Natural killer cell (primary cell): ENCODE results near the gene ASB3. TPM values are rescaled to one million over a fixed set of nuclear protein-coding genes. Genes with fewer than 3 reads are reported as not detected.
A peak's percentile ranks its signal among the peaks of the same experiment; 100 is the strongest.

Experiments used
- ATAC-seq, 3 donors: fragments of 150-1000 bp in 2 of 3; fragments of 200-7000 bp in 1 of 3; cut with Tn5 transposase; 1 replicate in 1 of 3; 2 replicates in 2 of 3; pipeline ENCODE4 v1.10.0; 2021; ENCODE audit warnings: mild to moderate bottlenecking in 2 of 3, moderate library complexity in 2 of 3
- DNase-seq, 2 donors: peaks; one replicate each; pipeline versions ENCODE4 v3.0.0 to v3.0.0-alpha.2; 2013 to 2021; ENCODE audit warnings: mixed read lengths in 1 of 2
- H3K27ac ChIP-seq: one replicate; pipeline ENCODE4 v1.5.1; 2013; ENCODE audit warnings: mild to moderate bottlenecking, low read length
- H3K27me3 ChIP-seq: one replicate; pipeline ENCODE4 v1.6.1; 2013; ENCODE audit warnings: low read length; ENCODE audit not compliant: control insufficient read depth, insufficient read depth
- H3K36me3 ChIP-seq: one replicate; pipeline ENCODE4 v1.6.1; 2013; ENCODE audit warnings: low read length; ENCODE audit not compliant: control insufficient read depth, insufficient read depth
- H3K4me1 ChIP-seq: one replicate; pipeline ENCODE4 v1.6.1; 2013; ENCODE audit warnings: low read length; ENCODE audit not compliant: control insufficient read depth, insufficient read depth
- H3K4me3 ChIP-seq: one replicate; pipeline ENCODE4 v1.5.1; 2013; ENCODE audit warnings: low read length
- H3K9me3 ChIP-seq: one replicate; pipeline ENCODE4 v1.6.1; 2013; ENCODE audit warnings: low read length; ENCODE audit not compliant: control insufficient read depth, insufficient read depth
- H3K27ac Mint-ChIP-seq, 2 donors: one replicate each; pipeline ENCODE4 v1.8.0; 2022; ENCODE audit warnings: mild to moderate bottlenecking in 2 of 2, mixed read lengths in 2 of 2, moderate library complexity in 1 of 2
- H3K27me3 Mint-ChIP-seq, 2 donors: one replicate each; pipeline ENCODE4 v1.8.0; 2022; ENCODE audit warnings: low read depth in 2 of 2, mixed read lengths in 2 of 2
- H3K36me3 Mint-ChIP-seq: one replicate; pipeline ENCODE4 v1.8.0; 2022; ENCODE audit warnings: mixed read lengths
- H3K4me1 Mint-ChIP-seq, 2 donors: one replicate each; pipeline ENCODE4 v1.8.0; 2022; ENCODE audit warnings: mixed read lengths in 2 of 2
- H3K4me3 Mint-ChIP-seq: one replicate; pipeline ENCODE4 v1.8.0; 2022; ENCODE audit warnings: mild to moderate bottlenecking, moderate library complexity, mixed read lengths
- H3K9me3 Mint-ChIP-seq, 2 donors: one replicate each; pipeline ENCODE4 v1.8.0; 2022; ENCODE audit warnings: mixed read lengths in 2 of 2
- WGBS: methylation state at CpG from one replicate; pipeline ENCODE4 v1.1.7; 2013; ENCODE audit warnings: missing lambda C conversion rate; ENCODE audit not compliant: insufficient coverage; 5-methylcytosine and 5-hydroxymethylcytosine counted together
- intact Hi-C: fragments of 100-400 bp; cut with micrococcal nuclease; formaldehyde crosslinking; loops from one replicate; pipeline ENCODE4 v1.14.2; 2022
- total RNA-seq, 4 donors: library from RNA; stranded (reverse); fragments of 120-200 nt in 1 of 4; gene quantifications; one replicate each; pipeline versions ENCODE4 v1.2.3 to v1.2.4, GENCODE V29; 2013 to 2022
- TF ChIP-seq, protein P1 (sequence below): fragments of 200-600 bp; IDR thresholded peaks from one replicate; pipeline ENCODE4 v1.8.0; 2022; ENCODE audit warnings: antibody characterized with exemption

Gene ASB3
- total RNA-seq, 3 donors from 2014 or later (not counting 1 experiment from before 2014, with no cell fraction given), result 27.9 to 37.0 (median 29.6) TPM

DNA sequence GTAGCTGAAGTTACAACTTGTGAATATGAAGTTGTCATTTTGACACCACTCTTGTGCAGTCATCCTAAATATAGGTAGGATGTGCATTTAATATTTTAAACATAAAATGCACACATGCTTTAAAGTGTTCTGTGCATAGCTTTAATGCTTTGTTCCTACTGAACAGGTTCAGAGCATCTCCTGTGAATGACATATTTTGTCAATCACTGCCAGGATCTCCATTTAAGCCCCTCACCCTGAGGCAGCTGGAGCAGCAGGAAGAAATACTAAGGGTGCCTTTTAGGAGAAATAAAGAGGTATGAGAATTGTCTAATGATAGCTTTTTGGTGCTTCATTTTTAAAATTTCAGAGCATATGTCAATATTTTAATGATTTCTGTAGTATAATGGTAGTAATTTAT is 14.8 kb upstream of the ASB3 start:
- H3K36me3 Mint-ChIP-seq, result peaks cover 12% of the 10 kb centered on the region
- no peak overlapping the region for H3K27ac Mint-ChIP-seq
- no peaks in the 10 kb centered on the region for H3K27me3 Mint-ChIP-seq
- H3K4me1 ChIP-seq, result no peaks in the 10 kb centered on the region
- H3K9me3 Mint-ChIP-seq, result no peaks in the 10 kb centered on the region
- no peak for ATAC-seq
- no peaks in the 10 kb centered on the region for H3K27me3 ChIP-seq
- intact Hi-C loops, result no loop called here
- H3K9me3 ChIP-seq, result no peaks in the 10 kb centered on the region
- H3K36me3 ChIP-seq, result peaks cover 73% of the 10 kb centered on the region
- no peak overlapping the region for H3K4me3 ChIP-seq
- no peak overlapping the region for H3K27ac ChIP-seq
- H3K4me1 Mint-ChIP-seq, result no peaks in the 10 kb centered on the region
- H3K4me3 Mint-ChIP-seq, result no peak overlapping the region
- TF ChIP-seq, protein P1, sequence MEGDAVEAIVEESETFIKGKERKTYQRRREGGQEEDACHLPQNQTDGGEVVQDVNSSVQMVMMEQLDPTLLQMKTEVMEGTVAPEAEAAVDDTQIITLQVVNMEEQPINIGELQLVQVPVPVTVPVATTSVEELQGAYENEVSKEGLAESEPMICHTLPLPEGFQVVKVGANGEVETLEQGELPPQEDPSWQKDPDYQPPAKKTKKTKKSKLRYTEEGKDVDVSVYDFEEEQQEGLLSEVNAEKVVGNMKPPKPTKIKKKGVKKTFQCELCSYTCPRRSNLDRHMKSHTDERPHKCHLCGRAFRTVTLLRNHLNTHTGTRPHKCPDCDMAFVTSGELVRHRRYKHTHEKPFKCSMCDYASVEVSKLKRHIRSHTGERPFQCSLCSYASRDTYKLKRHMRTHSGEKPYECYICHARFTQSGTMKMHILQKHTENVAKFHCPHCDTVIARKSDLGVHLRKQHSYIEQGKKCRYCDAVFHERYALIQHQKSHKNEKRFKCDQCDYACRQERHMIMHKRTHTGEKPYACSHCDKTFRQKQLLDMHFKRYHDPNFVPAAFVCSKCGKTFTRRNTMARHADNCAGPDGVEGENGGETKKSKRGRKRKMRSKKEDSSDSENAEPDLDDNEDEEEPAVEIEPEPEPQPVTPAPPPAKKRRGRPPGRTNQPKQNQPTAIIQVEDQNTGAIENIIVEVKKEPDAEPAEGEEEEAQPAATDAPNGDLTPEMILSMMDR, result no peak
- DNase-seq, result no peak

DNA sequence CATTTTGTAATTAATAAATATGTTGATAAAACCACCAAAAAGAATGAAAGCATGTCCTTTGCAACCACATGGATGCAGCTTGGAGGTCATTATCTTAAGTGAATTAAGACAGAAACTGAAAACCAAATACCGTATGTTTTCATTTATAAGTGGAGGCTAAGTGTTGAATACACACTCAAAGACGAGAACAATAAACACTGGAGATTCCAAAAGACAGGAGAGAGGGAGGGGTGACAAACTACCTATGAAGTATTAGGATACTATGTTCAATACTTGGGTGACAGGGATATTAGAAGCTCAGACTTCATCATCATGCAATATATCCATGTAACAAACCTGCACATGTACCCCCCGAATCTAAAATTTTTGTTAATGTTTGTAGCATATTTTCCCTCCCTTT is 7.1 kb upstream of the ASB3 start:
- H3K4me3 Mint-ChIP-seq, result no peak overlapping the region
- intact Hi-C loops, result no loop called here
- 100% methylated on average over 2 of the region's 3 CpGs for WGBS

DNA sequence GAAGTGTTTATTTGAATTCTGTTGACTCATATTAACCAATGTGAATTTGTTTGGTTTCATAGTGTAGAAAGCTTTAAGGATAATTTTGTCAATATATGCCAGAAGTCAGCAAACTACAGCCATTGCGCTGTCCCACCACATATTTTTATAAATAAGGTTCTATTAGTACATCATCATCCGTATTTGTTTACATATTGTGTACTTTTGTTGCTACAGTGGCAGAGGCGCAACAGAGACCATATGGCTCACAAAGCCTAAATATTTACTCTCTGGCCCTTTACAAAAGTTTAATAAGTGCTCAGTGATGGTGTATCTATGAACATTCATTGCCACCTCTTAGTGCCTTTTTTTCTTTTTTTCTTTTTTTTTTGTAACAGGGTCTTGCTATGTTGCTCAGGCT is 6.5 kb upstream of the ASB3 start:
- 100% methylated on average over 1 of the region's 3 CpGs for WGBS
- no peaks in the 10 kb centered on the region for H3K27me3 ChIP-seq
- no peak overlapping the region for H3K4me3 ChIP-seq
- H3K27me3 Mint-ChIP-seq, result no peaks in the 10 kb centered on the region
- no peak overlapping the region for H3K27ac Mint-ChIP-seq
- H3K4me3 Mint-ChIP-seq, result no peak overlapping the region
- H3K27ac ChIP-seq, result no peak overlapping the region
- DNase-seq (no peak), ATAC-seq (no peak)
- H3K9me3 Mint-ChIP-seq, result no peaks in the 10 kb centered on the region
- H3K4me1 ChIP-seq, result peaks cover 3% of the 10 kb centered on the region
- peaks cover 3 to 4% of the 10 kb centered on the region in 2 donors for H3K4me1 Mint-ChIP-seq
- no peaks in the 10 kb centered on the region for H3K9me3 ChIP-seq
- TF ChIP-seq, protein P1, result no peak
- peaks cover 26% of the 10 kb centered on the region for H3K36me3 ChIP-seq
- no peaks in the 10 kb centered on the region for H3K36me3 Mint-ChIP-seq
- intact Hi-C loops, result no loop called here

More for the DNA sequence above, 7.1 kb upstream of the ASB3 start:
- Histone ChIP-seq H3K4me3 (no peak overlapping the region), H3K9me3 (no peaks in the 10 kb centered on the region), H3K27me3 (no peaks in the 10 kb centered on the region), H3K36me3 (peaks cover 29% of the 10 kb centered on the region), H3K4me1 (no peaks in the 10 kb centered on the region), H3K27ac (no peak overlapping the region)
- Mint-ChIP-seq H3K36me3 (no peaks in the 10 kb centered on the region), H3K27me3 (no peaks in the 10 kb centered on the region), H3K9me3 (no peaks in the 10 kb centered on the region), H3K27ac (no peak overlapping the region), H3K4me1 (no peaks in the 10 kb centered on the region)
- TF ChIP-seq, protein P1, result no peak
- DNase-seq (no peak), ATAC-seq (no peak)

DNA sequence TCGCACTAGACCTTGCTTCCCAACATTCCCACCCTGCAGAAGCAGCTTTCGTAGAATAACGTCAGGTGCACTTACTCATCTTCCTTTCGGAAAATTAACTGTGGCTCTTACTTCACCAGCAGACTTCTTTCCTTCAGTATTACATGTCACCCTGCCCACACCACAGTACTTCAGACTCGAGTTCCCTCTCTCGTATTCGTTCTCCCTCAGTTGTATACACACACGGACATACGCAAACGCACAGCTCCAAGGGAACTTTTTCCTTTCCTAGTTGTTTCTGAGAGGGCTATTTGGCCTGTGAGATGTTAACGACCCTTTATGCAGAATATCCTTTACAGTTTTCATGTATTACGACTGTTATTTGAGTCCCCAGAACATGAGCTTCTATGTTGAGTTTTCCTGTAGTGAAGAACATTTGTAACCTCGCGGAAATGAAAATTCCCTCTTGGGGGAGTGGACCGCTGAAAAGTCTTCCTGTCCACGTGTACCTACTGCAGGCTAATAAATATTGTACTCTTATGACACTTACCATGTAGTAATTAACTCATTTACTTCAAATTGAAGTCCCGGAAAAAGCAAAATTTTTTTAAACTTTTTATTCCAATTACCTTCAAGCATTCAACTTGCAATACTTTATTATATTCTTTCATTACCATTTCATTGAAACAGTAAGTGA is 999 bp upstream of the ASB3 start:
- TF ChIP-seq, protein P1, result no peak
- H3K4me1 ChIP-seq, result peaks cover 12% of the 10 kb centered on the region
- H3K9me3 ChIP-seq, result no peaks in the 10 kb centered on the region
- peaks cover 42 to 45% of the 10 kb centered on the region in 2 donors for H3K4me1 Mint-ChIP-seq
- 1% methylated on average over 11 of the region's 17 CpGs for WGBS
- H3K9me3 Mint-ChIP-seq, result no peaks in the 10 kb centered on the region
- H3K27ac Mint-ChIP-seq, result peak overlapping the region; percentile 94 to 96
- intact Hi-C loops, result loop anchor here (1.0 to 5.0 kb wide), 2 partner anchors 20 to 1830 kb away; partner anchors contain the start of genes CHAC2 and PPP4R3B
- H3K36me3 Mint-ChIP-seq, result no peaks in the 10 kb centered on the region
- H3K4me3 Mint-ChIP-seq, result peak overlapping the region; percentile 95
- H3K27ac ChIP-seq, result peak overlapping the region; percentile 82
- ATAC-seq (no peak), DNase-seq (peak in 1 of 2 donors; percentile 38)
- no peaks in the 10 kb centered on the region for H3K27me3 ChIP-seq
- no peaks in the 10 kb centered on the region for H3K36me3 ChIP-seq
- peak overlapping the region; percentile 85 for H3K4me3 ChIP-seq
- no peaks in the 10 kb centered on the region for H3K27me3 Mint-ChIP-seq
